Measurements from ENCODE around the gene EEF1G.
"Not testable (repeated sequence)": the region's sequence is repeated elsewhere in the genome, so short reads cannot be mapped to it uniquely, and the experiment has no call there.

EEF1G gene

DNA sequence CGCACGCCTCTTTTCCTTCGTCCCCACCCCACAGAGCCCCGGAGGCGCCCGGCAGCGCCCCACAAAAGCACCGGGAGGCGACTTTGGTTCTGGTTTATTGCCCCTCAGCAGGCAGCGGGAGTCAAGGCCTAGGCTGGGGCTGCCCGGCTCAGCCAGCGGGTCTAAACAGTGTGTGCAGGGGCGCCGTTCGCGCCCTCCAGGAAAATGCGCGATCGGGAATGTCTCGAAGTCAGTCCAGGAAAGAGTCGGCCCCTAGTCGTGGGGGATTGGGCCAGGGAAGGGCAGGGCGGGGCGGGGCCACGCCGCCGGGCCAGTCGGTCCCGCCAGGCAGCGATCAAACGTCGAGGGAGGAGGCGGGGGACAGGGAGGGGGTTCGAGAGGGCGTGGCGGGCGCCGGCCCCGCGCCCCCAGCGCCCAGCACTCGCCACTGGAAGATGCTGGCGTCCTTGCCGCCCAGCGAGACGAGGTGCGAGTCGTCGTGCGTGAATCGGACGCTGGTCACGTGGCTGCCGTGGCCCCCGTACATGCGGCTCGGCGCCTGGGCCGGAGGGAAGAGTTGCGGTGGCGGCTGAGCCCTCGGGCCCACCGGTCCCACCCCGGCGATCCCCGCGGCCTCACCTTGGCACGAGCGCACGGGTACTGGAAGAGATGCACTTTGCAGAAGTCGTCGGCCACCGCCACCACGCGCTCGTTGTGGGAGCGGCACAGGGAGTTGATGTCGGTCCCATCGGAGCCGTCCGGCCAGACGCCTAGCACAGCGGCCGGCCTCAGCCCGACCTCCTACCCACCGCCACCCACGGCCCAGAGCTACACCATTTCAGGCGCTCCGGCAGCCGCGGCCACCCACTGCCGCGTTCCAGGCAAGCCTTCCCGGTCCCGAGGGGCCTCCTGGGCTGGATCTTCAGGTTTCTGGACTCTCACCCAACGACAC, 28.7 kb upstream of the EEF1G start:
- DNase-seq, result peak; percentile 54

DNA sequence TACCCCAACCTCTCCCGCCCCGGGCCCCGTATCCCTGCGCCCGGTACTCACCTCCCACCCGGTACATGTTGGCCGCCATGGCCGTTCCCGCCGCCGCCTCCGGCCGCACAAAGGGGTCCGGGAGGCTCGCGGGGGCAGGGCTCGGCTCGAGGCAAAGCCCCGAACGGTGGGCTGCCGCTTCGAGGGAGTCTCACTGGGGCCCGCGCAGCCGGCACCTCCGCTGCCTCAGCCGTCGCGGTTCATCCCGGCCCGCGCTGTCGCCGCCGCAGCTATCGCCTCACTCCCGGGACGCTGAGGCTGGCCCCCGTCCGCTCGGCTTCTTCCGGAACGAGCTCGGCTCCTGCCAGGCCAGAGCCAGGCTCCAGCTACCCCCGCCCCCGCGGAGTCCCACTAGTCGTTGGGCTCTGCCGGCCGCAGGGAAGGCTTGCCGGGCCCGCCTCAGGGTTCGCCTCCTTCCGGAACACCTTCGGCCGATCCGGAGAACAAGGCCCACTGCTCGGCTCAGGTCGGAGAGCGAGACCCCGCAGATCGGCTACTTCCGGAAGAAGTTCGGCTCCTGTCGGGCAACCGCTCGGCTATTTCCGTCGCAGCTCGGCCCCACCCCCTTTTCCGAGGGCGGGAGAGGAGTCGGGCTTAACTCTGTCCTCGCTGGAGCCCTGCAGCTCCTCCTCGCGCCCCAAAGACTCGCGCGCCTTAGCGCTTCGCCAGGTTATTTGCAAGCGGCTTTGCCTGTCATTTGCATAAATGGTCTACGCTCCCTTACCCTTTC, 27.9 kb upstream of the EEF1G start, which contains the start of gene MTA2:
Gene MTA2, minus strand, starts transcription at position 494 of the 769 bp plus-strand sequence. Its CDS starts 415 bp downstream, at position 79.
- DNase-seq, result peak; percentile 100

DNA sequence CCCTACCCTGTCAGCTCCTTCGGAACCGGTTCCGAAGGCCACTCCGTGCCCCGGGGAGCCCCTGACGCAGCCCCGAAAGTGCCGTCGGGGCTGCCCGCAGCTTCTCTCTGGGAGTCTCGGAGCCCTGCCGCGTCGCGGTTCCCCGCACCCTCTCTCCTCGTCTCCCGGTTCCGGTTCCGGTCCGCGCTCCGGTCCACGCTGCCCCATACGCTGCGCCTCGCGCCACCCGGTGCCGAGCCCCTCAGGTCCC, 27.4 kb upstream of the EEF1G start:
- peak; percentile 59 for DNase-seq

DNA sequence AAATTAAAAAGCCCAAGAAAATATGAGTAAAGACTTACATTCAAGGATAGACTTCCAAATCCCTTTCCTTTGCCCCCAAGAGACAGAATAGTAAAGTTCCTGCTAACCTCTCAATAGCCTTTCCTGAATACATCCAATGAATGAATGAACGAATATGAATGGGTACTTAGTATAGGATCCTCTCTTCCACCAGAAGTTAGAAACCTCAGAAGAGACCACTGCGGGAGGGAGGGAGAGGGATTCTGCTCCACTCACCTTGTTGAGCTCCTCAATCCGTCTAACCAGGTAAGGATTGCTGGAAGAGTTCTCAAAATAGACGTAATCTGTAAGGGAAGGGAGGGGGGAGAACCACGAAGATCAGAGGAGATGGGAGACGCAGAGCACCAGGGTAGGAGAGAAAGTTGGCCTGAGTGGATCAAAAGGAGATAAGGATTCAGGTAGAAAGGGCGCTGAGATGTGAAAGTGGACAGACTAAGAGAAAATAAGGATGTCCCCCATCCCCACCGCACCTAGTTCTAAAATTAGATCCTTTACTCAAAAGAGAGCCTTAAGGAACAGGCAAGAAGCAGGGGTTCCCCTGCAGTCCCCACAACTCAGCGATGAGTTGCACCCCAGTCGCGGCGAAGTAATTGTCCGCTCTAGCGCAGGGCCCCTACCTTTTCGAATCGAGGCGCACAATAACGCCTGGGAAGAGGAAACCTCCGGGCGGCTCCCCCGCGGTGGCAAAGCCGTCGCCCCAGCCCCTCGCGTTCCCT, 26.9 kb upstream of the EEF1G start:
- no peak for DNase-seq

DNA sequence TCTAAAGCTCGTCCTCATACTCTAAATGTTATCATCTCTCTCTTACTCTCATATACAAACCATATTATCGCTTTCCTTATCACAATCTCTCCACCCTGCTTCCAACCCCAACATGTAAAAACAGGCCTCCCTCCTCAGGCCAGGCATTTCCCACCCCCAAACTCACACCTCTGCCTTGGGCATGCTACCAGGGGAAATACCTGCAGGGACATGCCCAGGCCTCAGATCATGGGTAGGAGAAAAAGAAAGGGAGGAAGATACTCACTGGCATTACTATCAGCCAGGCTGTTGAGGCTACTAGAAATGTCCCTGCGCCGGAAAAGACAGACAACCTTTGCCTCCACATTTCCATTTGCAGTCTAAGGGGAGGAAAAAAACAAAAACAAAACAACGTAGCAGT, 26.2 kb upstream of the EEF1G start:
- no peak for DNase-seq

DNA sequence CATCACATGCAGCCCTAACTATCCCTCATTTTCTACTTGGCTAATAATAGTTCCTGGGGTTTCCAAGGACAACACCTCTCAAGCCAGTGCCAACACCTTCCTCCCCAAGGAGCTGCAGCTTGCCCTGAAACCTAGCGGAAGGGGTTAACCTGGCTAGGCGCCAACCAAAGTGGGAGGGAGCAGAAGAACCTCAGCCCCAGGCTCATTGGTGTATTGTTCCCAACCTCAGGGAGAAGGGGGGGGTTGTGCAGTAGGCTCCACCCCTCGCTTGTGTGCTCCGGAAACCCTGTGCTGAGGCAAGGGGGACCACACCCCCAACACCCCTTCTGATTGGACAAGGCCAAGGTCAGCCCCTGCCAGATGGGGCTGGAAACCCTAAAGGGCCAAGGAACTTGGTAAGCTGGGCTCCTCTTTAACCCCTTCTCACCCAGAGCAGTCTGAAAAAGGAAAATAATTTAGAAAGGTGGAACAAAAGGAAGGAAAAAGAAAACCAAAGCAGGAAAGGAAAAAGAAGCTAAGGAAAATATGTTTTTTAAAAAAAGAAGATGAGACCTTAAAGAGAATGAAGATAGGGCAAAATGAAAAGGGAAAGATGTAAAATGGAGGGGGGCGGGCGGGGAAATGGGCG, 25.5 kb upstream of the EEF1G start:
- DNase-seq, result peak; percentile 99

- DNase-seq, result no peak
These were observed 21.4 kb upstream of the EEF1G start for GRCh38 chr11:62595124-62595523.

DNA sequence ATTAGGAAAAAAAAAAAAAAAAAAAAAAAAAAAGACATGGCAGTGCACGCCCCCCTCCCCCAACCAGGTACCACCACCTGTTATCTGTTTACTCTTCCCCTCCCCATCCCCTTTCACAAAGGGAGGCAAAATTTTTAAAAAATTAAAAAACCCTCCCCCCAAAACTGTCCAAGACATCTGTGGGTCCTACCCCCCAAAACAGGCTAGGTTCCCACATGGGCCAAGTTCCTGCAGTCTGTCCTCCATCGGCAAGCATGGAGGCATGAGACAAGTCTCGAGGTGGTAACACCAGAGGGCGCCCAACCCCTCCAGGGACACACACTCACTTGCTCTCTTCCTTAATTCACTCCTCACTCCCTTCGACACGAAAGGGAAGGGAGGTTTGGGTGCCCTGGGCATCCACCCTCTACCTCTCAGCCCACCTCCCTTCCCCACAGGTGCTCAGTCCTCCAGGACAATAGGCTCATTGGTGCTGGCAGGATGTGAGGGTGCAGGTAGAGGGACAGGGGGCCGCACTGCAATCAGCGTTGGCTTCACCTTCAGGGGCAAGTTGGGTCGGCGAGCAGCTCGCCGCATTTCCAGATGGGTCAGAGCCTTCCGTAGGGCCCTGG, 19.8 kb upstream of the EEF1G start:
- peak; percentile 82 for DNase-seq

DNA sequence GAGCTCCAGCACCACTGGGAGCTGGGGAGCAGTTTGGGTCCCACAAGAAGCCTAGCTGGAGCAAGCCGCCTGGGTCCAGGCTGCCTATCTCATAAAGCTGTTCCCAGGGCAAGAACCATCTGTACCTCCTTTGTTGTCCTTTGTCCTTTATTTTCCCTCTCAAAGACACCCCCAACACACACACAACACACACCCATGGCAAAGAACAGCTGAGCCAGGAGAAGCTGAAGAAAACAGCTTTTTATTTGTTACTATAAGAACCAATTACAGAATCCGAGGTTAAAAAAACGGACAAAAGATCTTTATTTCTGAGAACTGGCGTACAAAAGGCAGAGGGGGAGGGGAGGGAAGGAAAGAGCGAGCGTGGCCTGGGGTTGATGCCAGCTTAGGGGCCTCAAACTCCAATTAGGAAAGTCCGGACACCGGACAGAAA, 19.3 kb upstream of the EEF1G start:
- DNase-seq, result no peak

GRCh38 chr11:62592146-62592815, 18.6 kb upstream of the EEF1G start:
- DNase-seq, result no peak

- peak; percentile 99 for DNase-seq
These were observed 17.9 kb upstream of the EEF1G start, which contains the start of gene TUT1 for GRCh38 chr11:62591448-62592145. Gene TUT1 (minus strand): TSS chr11:62591523. CDS start chr11:62591485, 38 bp downstream.

- DNase-seq, result peak; percentile 39
These were observed 15.4 kb upstream of the EEF1G start for GRCh38 chr11:62588966-62589637.

DNA sequence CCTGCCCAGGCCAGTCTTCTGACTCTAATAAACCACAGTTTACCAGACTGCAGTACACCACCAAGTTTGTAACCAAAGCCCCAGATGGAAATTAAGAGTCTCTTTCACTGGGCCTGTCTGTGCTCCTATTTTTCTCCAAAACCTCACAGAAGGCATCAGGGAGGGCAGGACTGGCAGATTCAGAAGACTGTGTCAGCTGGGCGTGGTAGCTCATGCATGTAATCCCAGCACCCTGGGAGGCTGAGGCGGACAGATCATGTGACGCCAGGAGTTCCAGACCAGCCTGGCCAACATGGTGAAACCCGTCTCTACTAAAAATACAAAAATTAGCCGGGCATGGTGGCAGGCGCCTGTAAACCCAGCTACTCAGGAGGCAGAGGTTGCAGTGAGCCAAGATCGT, 11.7 kb upstream of the EEF1G start:
- DNase-seq, result not testable (repeated sequence)

- DNase-seq, result not testable (repeated sequence)
These were observed 8.0 kb upstream of the EEF1G start for GRCh38 chr11:62581735-62582134.

- DNase-seq, result no peak
These were observed 7.4 kb upstream of the EEF1G start for GRCh38 chr11:62580959-62581715.

DNA sequence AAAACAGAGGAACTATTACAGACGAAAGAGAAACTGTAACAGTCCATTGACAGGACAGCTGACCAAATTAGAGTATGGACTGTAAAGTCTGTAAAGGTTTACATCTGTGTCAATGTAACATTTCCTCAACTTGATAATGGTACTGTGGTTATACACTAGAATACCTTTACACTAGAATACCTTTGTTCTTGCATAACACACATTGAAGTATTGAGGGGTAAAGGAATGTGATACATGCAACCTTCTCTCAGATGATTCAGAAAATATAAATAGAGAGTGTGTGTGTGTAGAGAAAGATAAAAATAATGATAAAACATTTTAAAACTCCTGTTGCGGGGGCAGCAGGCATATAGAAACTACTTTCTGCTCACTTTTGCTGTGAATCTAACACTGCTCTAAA, 5.6 kb upstream of the EEF1G start:
- no peak for DNase-seq

GRCh38 chr11:62578541-62578940, 4.8 kb upstream of the EEF1G start:
- no peak for DNase-seq

- DNase-seq, result no peak
These were observed 3.5 kb upstream of the EEF1G start for GRCh38 chr11:62577046-62577714.

DNA sequence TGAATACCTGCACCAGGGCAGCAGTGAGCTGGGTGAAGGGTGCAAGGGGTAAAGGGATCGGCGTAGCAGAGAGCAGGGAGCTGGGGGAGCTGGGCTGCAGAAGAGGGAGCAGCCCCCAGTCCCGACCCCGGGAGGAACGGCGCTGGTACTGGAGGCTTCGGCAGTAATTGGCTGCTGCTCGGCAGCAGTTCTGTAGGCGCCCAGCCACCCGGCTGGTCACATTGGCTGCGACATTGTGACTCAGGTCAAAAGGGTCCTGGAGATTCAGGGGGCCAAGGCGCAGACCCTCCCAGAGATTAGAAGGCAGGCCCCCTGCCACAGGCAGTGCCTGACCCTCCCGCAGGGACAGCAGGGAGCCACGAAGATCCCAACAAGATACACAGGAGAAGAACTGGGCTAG, 2.1 kb upstream of the EEF1G start:
- no peak for DNase-seq

All from activated CD4-positive, alpha-beta T cell treated with anti-CD3 and anti-CD28 coated beads, Interleukin-2, amount 50 U/mL, for 16 hours (primary cell).